EH (cell line): ENCODE data around the gene ZRANB3.
"Not testable (repeated sequence)": the region's sequence is repeated elsewhere in the genome, so short reads cannot be mapped to it uniquely, and the experiment has no call there.

Experiments
- DNase-seq: peaks from one replicate; pipeline ENCODE4 v3.0.0-alpha.2; 2015; ENCODE audit warnings: low read depth

Gene ZRANB3

GRCh38 chr2:135530313-135531230 lies at the start of gene ZRANB3:
ZRANB3 (minus strand) TSS chr2:135531218.
- peak; percentile 99 for DNase-seq

- no peak for DNase-seq
Observed at GRCh38 chr2:135573620-135574019, 42.6 kb upstream of the ZRANB3 start.

- DNase-seq = no peak
Observed at GRCh38 chr2:135570884-135571283, 39.9 kb upstream of the ZRANB3 start.

GRCh38 chr2:135563793-135564192 lies 32.8 kb upstream of the ZRANB3 start:
- DNase-seq = peak; percentile 18

- DNase-seq = no peak
Observed at GRCh38 chr2:135561925-135562324, 30.9 kb upstream of the ZRANB3 start.

GRCh38 chr2:135557530-135557929 lies 26.5 kb upstream of the ZRANB3 start:
- no peak for DNase-seq

GRCh38 chr2:135555311-135555710 lies 24.3 kb upstream of the ZRANB3 start:
- no peak for DNase-seq

- no peak for DNase-seq
Observed at GRCh38 chr2:135552887-135553286, 21.9 kb upstream of the ZRANB3 start.

GRCh38 chr2:135551356-135551755 lies 20.3 kb upstream of the ZRANB3 start:
- no peak for DNase-seq

GRCh38 chr2:135547311-135547710 lies 16.3 kb upstream of the ZRANB3 start:
- DNase-seq = no peak

GRCh38 chr2:135546436-135546835 lies 15.4 kb upstream of the ZRANB3 start:
- DNase-seq = no peak

GRCh38 chr2:135533545-135533944 lies 2.5 kb upstream of the ZRANB3 start:
- DNase-seq = not testable (repeated sequence)

- peak; percentile 43 for DNase-seq
Observed at GRCh38 chr2:135532581-135532980, 1.6 kb upstream of the ZRANB3 start.

GRCh38 chr2:135531231-135532197 lies 496 bp upstream of the ZRANB3 start, which contains the start of gene R3HDM1:
R3HDM1 (plus strand) TSS chr2:135531484; CDS start chr2:135604846, 73,362 bp downstream.
- peak; percentile 100 for DNase-seq

GRCh38 chr2:135528006-135528405 lies 3.0 kb downstream of the ZRANB3 start:
- DNase-seq = no peak

- no peak for DNase-seq
Observed at GRCh38 chr2:135525786-135526185, 5.2 kb downstream of the ZRANB3 start.

- peak; percentile 5 for DNase-seq
Observed at GRCh38 chr2:135512099-135512498, 18.9 kb downstream of the ZRANB3 start.

- DNase-seq = no peak
Observed at GRCh38 chr2:135510577-135510976, 20.4 kb downstream of the ZRANB3 start.

- no peak for DNase-seq
Observed at GRCh38 chr2:135504811-135505210, 26.2 kb downstream of the ZRANB3 start.

- DNase-seq = not testable (repeated sequence)
Observed at GRCh38 chr2:135498588-135498987, 32.4 kb downstream of the ZRANB3 start.

GRCh38 chr2:135494917-135495316 lies 36.1 kb downstream of the ZRANB3 start:
- no peak for DNase-seq

GRCh38 chr2:135494503-135494902 lies 36.5 kb downstream of the ZRANB3 start:
- peak; percentile 64 for DNase-seq
